NCI-H146 treated with DMSO at 0.1 percent for 48 hours (cell line): ENCODE results near the gene GTF2F2.
"Not testable (repeated sequence)": the region's sequence is repeated elsewhere in the genome, so short reads cannot be mapped to it uniquely, and the experiment has no call there.

ENCODE experiments used
- DNase-seq: peaks from one replicate; lab custom pipeline; 2025; ENCODE audit not compliant: unreplicated experiment; lab: John Stamatoyannopoulos, UW

The GTF2F2 gene

GRCh38 chr13:45244736-45245135 is 124.4 kb downstream of the GTF2F2 start:
- not testable (repeated sequence) for DNase-seq

GRCh38 chr13:45249662-45250061 is 129.4 kb downstream of the GTF2F2 start:
- no peak for DNase-seq

- no peak for DNase-seq
Observed at GRCh38 chr13:45254396-45254795, 134.1 kb downstream of the GTF2F2 start.

GRCh38 chr13:45255247-45255987 is 135.1 kb downstream of the GTF2F2 start:
- no peak for DNase-seq

GRCh38 chr13:45256254-45256653 is 135.9 kb downstream of the GTF2F2 start:
- DNase-seq: no peak

GRCh38 chr13:45257638-45258333 is 137.5 kb downstream of the GTF2F2 start:
- DNase-seq: no peak

GRCh38 chr13:45258334-45258675 is 138.0 kb downstream of the GTF2F2 start:
- no peak for DNase-seq

GRCh38 chr13:45267215-45267614 is 146.9 kb downstream of the GTF2F2 start:
- DNase-seq: no peak

- DNase-seq: no peak
Observed at GRCh38 chr13:45269204-45269603, 148.9 kb downstream of the GTF2F2 start.

GRCh38 chr13:45276913-45277312 is 156.6 kb downstream of the GTF2F2 start:
- DNase-seq: no peak

GRCh38 chr13:45278096-45278645 is 157.9 kb downstream of the GTF2F2 start:
- no peak for DNase-seq

- DNase-seq: no peak
Observed at GRCh38 chr13:45280011-45280410, 159.7 kb downstream of the GTF2F2 start.

- DNase-seq: peak; percentile 31
Observed at GRCh38 chr13:45280751-45281634, 160.7 kb downstream of the GTF2F2 start.

- no peak for DNase-seq
Observed at GRCh38 chr13:45282994-45283393, 162.7 kb downstream of the GTF2F2 start.

GRCh38 chr13:45289936-45290563 is 169.7 kb downstream of the GTF2F2 start:
- no peak for DNase-seq

- DNase-seq: no peak
Observed at GRCh38 chr13:45292176-45292575, 171.9 kb downstream of the GTF2F2 start.

- DNase-seq: no peak
Observed at GRCh38 chr13:45295536-45295935, 175.2 kb downstream of the GTF2F2 start.

- DNase-seq: no peak
Observed at GRCh38 chr13:45296259-45296658, 175.9 kb downstream of the GTF2F2 start.

- DNase-seq: no peak
Observed at GRCh38 chr13:45297456-45298205, 177.3 kb downstream of the GTF2F2 start.

- DNase-seq: no peak
Observed at GRCh38 chr13:45298206-45298505, 177.8 kb downstream of the GTF2F2 start.
